Liver (tissue), 9 donors: ENCODE measurements around the gene MED19. TPM values are rescaled to one million over a fixed set of nuclear protein-coding genes. Genes with fewer than 3 reads are reported as not detected.

Experiments used
- DNase-seq: peaks from one replicate; pipeline ENCODE4 v3.0.0-alpha.2; 2017; ENCODE audit warnings: low spot score
- H3K27ac ChIP-seq, 2 donors: one replicate each; pipeline ENCODE4 v1.7.0; 2013; ENCODE audit warnings: inconsistent platforms in 2 of 2, low read length in 2 of 2, control low read depth in 1 of 2, low read depth in 1 of 2, mild to moderate bottlenecking in 1 of 2
- H3K27me3 ChIP-seq, 4 donors: one replicate each; pipeline versions ENCODE4 v1.6.1 to v1.7.0; 2013; ENCODE audit warnings: low read length in 3 of 4, inconsistent platforms in 1 of 4, mild to moderate bottlenecking in 1 of 4, moderate library complexity in 1 of 4; ENCODE audit not compliant: control insufficient read depth in 4 of 4, insufficient read depth in 4 of 4
- H3K36me3 ChIP-seq, 4 donors: one replicate each; pipeline versions ENCODE4 v1.6.1 to v1.7.0; 2013; ENCODE audit warnings: low read length in 3 of 4, mild to moderate bottlenecking in 3 of 4, low read depth in 1 of 4, moderate library complexity in 1 of 4; ENCODE audit not compliant: control insufficient read depth in 4 of 4, insufficient read depth in 3 of 4
- H3K4me1 ChIP-seq, 4 donors: one replicate each; pipeline versions ENCODE4 v1.6.1 to v1.7.0; 2013; ENCODE audit warnings: low read length in 3 of 4, mild to moderate bottlenecking in 3 of 4, moderate library complexity in 1 of 4; ENCODE audit not compliant: control insufficient read depth in 4 of 4, insufficient read depth in 4 of 4
- H3K4me3 ChIP-seq, 3 donors: one replicate each; pipeline versions ENCODE4 v1.6.1 to v1.7.0; 2013; ENCODE audit warnings: low read length in 3 of 3, control low read depth in 1 of 3, low read depth in 1 of 3, mild to moderate bottlenecking in 1 of 3
- H3K9ac ChIP-seq, 2 donors: one replicate each; pipeline ENCODE4 v1.7.0; 2013; ENCODE audit warnings: low read length in 2 of 2, mild to moderate bottlenecking in 2 of 2, moderate library complexity in 2 of 2, control low read depth in 1 of 2, low read depth in 1 of 2
- H3K9me3 ChIP-seq, 4 donors: one replicate each; pipeline versions ENCODE4 v1.6.1 to v1.7.0; 2013; ENCODE audit warnings: low read length in 3 of 4; ENCODE audit not compliant: control insufficient read depth in 4 of 4
- EGR1 ChIP-seq, 2 donors: IDR thresholded peaks; 2 replicates each; pipeline ENCODE4 v1.6.1; 2016 to 2018; ENCODE audit warnings: antibody characterized with exemption in 2 of 2, low read depth in 2 of 2
- FOXA1 ChIP-seq: IDR thresholded peaks from 2 replicates; pipeline ENCODE4 v1.6.1; 2016; ENCODE audit warnings: antibody characterized with exemption
- FOXA2 ChIP-seq: IDR thresholded peaks from 2 replicates; pipeline ENCODE4 v1.6.1; 2016; ENCODE audit warnings: antibody characterized with exemption
- GABPA ChIP-seq, 2 donors: IDR thresholded peaks in 1 of 2; conservative IDR thresholded peaks in 1 of 2; 2 replicates each; pipeline ENCODE4 v1.6.1; 2016; ENCODE audit warnings: antibody characterized with exemption in 2 of 2, mild to moderate bottlenecking in 1 of 2, moderate library complexity in 1 of 2
- HNF4A ChIP-seq, 2 donors: conservative IDR thresholded peaks; 2 replicates each; pipeline ENCODE4 v1.6.1; 2016; ENCODE audit warnings: antibody characterized with exemption in 2 of 2, mild to moderate bottlenecking in 2 of 2
- HNF4G ChIP-seq: IDR thresholded peaks from 2 replicates; pipeline ENCODE4 v1.6.1; 2016; ENCODE audit warnings: antibody characterized with exemption
- JUND ChIP-seq, 2 donors: IDR thresholded peaks; 2 replicates each; pipeline ENCODE4 v1.6.1; 2016; ENCODE audit warnings: antibody characterized with exemption in 2 of 2
- NR2F2 ChIP-seq: IDR thresholded peaks from 2 replicates; pipeline ENCODE4 v1.6.1; 2016; ENCODE audit warnings: antibody characterized with exemption
- RAD21 ChIP-seq, 2 donors: IDR thresholded peaks; 2 replicates each; pipeline ENCODE4 v1.6.1; 2016; ENCODE audit warnings: antibody characterized with exemption in 2 of 2, mild to moderate bottlenecking in 2 of 2
- RXRA ChIP-seq, 2 donors: IDR thresholded peaks; 2 replicates each; pipeline ENCODE4 v1.6.1; 2017 to 2018; ENCODE audit warnings: antibody characterized with exemption in 2 of 2, mild to moderate bottlenecking in 1 of 2
- TAF1 ChIP-seq: conservative IDR thresholded peaks from 2 replicates; pipeline ENCODE4 v1.6.1; 2016; ENCODE audit warnings: antibody characterized with exemption, mild to moderate bottlenecking
- YY1 ChIP-seq: IDR thresholded peaks from 2 replicates; pipeline ENCODE4 v1.6.1; 2016; ENCODE audit warnings: antibody characterized with exemption, mild to moderate bottlenecking
- WGBS: extraction: QIAGEN DNeasy Blood & Tissue Kit; methylation state at CpG from one replicate; pipeline ENCODE4 v1.1.7; 2013; 5-methylcytosine and 5-hydroxymethylcytosine counted together
- polyA plus RNA-seq, 2 donors: library from polyadenylated mRNA; stranded (reverse) in 1 of 2; unstranded in 1 of 2; fragments of 200-250 nt in 1 of 2; fragments of >200 nt in 1 of 2; fragmentation: Nextera tagmentation in 1 of 2; extraction: Ambion mirVana in 1 of 2; gene quantifications; one replicate each; pipeline versions ENCODE4 v1.2.1 to v1.2.3, GENCODE V29; 2013 to 2015
- total RNA-seq, 2 donors: library from RNA; depleted of rRNA; stranded (reverse); fragments of >200 nt; gene quantifications; one replicate each; pipeline ENCODE4 v1.2.3, GENCODE V29; 2014
- TF ChIP-seq, protein P1 (sequence below): IDR thresholded peaks from 2 replicates; pipeline ENCODE4 v1.6.1; 2016; ENCODE audit warnings: antibody characterized with exemption, mild to moderate bottlenecking
- TF ChIP-seq, protein P2 (sequence below): fragments of 150-350 bp; IDR thresholded peaks from 2 replicates; pipeline ENCODE4 v1.5.1; 2017; ENCODE audit warnings: improper control_type of control experiment, low read depth, low read length; ENCODE audit not compliant: missing input control
- TF ChIP-seq, protein P3 (sequence below): IDR thresholded peaks from 2 replicates; pipeline ENCODE4 v1.6.1; 2016; ENCODE audit warnings: antibody characterized with exemption
- TF ChIP-seq, protein P4 (sequence below): IDR thresholded peaks from 2 replicates; pipeline ENCODE4 v1.6.1; 2016; ENCODE audit warnings: antibody characterized with exemption
- TF ChIP-seq, protein P5 (sequence below): IDR thresholded peaks from 2 replicates; pipeline ENCODE4 v1.6.1; 2016; ENCODE audit warnings: antibody characterized with exemption
- donor health status: healthy.
- donor health status: healthy.
- donor health status: healthy.
- donor health status: healthy.
- donor health status: healthy.

Gene MED19
- total and polyA plus RNA-seq, 4 donors: 4.4 to 11.3 (median 6.5) TPM

DNA sequence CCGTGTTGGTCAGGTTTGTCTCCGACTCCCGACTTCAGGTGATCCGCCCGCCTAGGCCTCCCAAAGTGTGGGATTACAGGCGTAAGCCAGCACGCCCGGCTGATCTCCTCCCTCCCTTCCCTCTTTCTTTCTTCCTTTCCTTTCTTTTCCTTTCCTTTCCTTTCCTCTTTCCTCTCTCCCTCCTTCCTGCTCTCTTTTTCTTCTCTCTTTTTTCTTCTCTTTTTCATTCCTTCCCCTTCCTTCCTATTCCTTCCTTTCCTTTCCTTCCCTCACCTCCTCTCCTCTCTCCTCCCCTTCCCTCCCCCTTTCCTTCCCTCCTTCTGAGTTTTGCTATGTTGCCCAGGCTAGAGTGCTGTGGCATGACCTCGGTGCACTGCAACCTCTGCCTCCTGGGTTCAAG is 48.0 kb downstream of the MED19 start:
- peaks cover 0 to 14% (median 11%) of the 10 kb centered on the region in 4 donors for H3K4me1 ChIP-seq

DNA sequence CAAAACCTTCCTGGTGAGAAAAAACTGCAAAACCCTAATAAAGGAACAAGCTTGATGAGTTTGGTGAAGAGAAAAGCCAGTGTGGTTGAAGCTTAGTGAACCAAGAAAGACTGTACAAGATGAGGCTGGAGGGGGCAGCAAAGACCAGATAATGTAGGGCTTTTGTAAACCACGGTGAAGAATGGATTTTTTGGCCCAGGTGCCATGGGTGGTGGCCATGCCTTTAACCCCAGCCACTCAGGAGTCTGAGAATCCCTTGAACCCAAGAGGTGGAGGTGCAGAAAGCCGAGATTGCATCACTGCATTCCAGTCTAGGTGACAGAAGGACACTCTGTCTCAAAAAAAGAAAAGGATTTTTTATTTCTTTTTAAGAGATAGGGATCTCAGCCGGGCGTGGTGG is 49.1 kb downstream of the MED19 start:
- 71% methylated on average over 4 of the region's 4 CpGs for WGBS
- Histone ChIP-seq H3K27ac (no peak overlapping the region), H3K9me3 (no peaks in the 10 kb centered on the region), H3K27me3 (no peaks in the 10 kb centered on the region), H3K4me1 (peaks cover 3 to 22% (median 15%) of the 10 kb centered on the region in 4 donors), H3K9ac (no peak overlapping the region), H3K4me3 (no peak overlapping the region), H3K36me3 (peaks cover 9 to 25% (median 16%) of the 10 kb centered on the region in 4 donors)
- no peak for DNase-seq
- no peak for TF ChIP-seq JUND (IDR thresholded peaks at IDR 0.05)
- peak; percentile 39 to 58 for TF ChIP-seq RAD21 (IDR thresholded peaks at IDR 0.05)

More for the DNA sequence above, 48.0 kb downstream of the MED19 start:
- Histone ChIP-seq H3K27ac (no peak overlapping the region), H3K4me3 (no peak overlapping the region), H3K9ac (no peak overlapping the region), H3K9me3 (no peaks in the 10 kb centered on the region), H3K36me3 (peaks cover 9 to 25% (median 16%) of the 10 kb centered on the region in 4 donors), H3K27me3 (no peaks in the 10 kb centered on the region)
- WGBS: 83% methylated on average over 9 of the region's 9 CpGs
- TF ChIP-seq HNF4G (no peak), JUND (IDR thresholded peaks at IDR 0.05) (no peak), GABPA (IDR thresholded peaks at IDR 0.05 in 1 of 2, conservative IDR thresholded peaks at IDR 0.05 in 1 of 2) (no peak), HNF4A (conservative IDR thresholded peaks at IDR 0.05) (no peak), RAD21 (IDR thresholded peaks at IDR 0.05) (no peak), EGR1 (IDR thresholded peaks at IDR 0.05; ENCODE audit: low read depth in 2 of 2) (no peak), YY1 (no peak)
- TF ChIP-seq, protein P1, sequence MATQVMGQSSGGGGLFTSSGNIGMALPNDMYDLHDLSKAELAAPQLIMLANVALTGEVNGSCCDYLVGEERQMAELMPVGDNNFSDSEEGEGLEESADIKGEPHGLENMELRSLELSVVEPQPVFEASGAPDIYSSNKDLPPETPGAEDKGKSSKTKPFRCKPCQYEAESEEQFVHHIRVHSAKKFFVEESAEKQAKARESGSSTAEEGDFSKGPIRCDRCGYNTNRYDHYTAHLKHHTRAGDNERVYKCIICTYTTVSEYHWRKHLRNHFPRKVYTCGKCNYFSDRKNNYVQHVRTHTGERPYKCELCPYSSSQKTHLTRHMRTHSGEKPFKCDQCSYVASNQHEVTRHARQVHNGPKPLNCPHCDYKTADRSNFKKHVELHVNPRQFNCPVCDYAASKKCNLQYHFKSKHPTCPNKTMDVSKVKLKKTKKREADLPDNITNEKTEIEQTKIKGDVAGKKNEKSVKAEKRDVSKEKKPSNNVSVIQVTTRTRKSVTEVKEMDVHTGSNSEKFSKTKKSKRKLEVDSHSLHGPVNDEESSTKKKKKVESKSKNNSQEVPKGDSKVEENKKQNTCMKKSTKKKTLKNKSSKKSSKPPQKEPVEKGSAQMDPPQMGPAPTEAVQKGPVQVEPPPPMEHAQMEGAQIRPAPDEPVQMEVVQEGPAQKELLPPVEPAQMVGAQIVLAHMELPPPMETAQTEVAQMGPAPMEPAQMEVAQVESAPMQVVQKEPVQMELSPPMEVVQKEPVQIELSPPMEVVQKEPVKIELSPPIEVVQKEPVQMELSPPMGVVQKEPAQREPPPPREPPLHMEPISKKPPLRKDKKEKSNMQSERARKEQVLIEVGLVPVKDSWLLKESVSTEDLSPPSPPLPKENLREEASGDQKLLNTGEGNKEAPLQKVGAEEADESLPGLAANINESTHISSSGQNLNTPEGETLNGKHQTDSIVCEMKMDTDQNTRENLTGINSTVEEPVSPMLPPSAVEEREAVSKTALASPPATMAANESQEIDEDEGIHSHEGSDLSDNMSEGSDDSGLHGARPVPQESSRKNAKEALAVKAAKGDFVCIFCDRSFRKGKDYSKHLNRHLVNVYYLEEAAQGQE: no peak
- TF ChIP-seq, protein P2, sequence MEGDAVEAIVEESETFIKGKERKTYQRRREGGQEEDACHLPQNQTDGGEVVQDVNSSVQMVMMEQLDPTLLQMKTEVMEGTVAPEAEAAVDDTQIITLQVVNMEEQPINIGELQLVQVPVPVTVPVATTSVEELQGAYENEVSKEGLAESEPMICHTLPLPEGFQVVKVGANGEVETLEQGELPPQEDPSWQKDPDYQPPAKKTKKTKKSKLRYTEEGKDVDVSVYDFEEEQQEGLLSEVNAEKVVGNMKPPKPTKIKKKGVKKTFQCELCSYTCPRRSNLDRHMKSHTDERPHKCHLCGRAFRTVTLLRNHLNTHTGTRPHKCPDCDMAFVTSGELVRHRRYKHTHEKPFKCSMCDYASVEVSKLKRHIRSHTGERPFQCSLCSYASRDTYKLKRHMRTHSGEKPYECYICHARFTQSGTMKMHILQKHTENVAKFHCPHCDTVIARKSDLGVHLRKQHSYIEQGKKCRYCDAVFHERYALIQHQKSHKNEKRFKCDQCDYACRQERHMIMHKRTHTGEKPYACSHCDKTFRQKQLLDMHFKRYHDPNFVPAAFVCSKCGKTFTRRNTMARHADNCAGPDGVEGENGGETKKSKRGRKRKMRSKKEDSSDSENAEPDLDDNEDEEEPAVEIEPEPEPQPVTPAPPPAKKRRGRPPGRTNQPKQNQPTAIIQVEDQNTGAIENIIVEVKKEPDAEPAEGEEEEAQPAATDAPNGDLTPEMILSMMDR: no peak
- TF ChIP-seq, protein P3, sequence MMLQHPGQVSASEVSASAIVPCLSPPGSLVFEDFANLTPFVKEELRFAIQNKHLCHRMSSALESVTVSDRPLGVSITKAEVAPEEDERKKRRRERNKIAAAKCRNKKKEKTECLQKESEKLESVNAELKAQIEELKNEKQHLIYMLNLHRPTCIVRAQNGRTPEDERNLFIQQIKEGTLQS: no peak
- DNase-seq: no peak

DNA sequence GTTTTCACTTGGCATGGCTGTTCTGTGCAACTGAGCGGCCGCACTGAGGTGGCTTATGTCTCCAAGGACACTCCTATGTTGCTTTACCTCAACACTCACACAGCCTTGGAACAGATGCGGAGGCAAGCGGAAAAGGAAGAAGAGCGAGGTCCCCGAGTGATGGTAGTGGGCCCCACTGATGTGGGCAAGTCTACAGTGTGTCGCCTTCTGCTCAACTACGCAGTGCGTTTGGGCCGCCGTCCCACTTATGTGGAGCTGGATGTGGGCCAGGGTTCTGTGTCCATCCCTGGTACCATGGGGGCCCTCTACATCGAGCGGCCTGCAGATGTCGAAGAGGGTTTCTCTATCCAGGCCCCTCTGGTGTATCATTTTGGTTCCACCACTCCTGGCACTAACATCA is 52.3 kb downstream of the MED19 start:
- Histone ChIP-seq H3K27ac (no peak overlapping the region), H3K9ac (no peak overlapping the region), H3K9me3 (no peaks in the 10 kb centered on the region), H3K36me3 (peaks cover 9 to 25% (median 16%) of the 10 kb centered on the region in 4 donors), H3K4me3 (no peak overlapping the region), H3K27me3 (no peaks in the 10 kb centered on the region), H3K4me1 (peaks cover 3 to 17% (median 8%) of the 10 kb centered on the region in 4 donors)
- 93% methylated on average over 14 of the region's 14 CpGs for WGBS
- DNase-seq: no peak
- TF ChIP-seq GABPA (IDR thresholded peaks at IDR 0.05 in 1 of 2, conservative IDR thresholded peaks at IDR 0.05 in 1 of 2) (no peak), TAF1 (no peak), FOXA1 (no peak), NR2F2 (no peak), EGR1 (IDR thresholded peaks at IDR 0.05; ENCODE audit: low read depth in 2 of 2) (no peak), FOXA2 (no peak), RAD21 (IDR thresholded peaks at IDR 0.05) (no peak), HNF4G (no peak), RXRA (IDR thresholded peaks at IDR 0.05) (no peak)
- TF ChIP-seq, protein P4, sequence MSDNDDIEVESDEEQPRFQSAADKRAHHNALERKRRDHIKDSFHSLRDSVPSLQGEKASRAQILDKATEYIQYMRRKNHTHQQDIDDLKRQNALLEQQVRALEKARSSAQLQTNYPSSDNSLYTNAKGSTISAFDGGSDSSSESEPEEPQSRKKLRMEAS: no peak
- TF ChIP-seq, protein P3: no peak
- TF ChIP-seq, protein P5, sequence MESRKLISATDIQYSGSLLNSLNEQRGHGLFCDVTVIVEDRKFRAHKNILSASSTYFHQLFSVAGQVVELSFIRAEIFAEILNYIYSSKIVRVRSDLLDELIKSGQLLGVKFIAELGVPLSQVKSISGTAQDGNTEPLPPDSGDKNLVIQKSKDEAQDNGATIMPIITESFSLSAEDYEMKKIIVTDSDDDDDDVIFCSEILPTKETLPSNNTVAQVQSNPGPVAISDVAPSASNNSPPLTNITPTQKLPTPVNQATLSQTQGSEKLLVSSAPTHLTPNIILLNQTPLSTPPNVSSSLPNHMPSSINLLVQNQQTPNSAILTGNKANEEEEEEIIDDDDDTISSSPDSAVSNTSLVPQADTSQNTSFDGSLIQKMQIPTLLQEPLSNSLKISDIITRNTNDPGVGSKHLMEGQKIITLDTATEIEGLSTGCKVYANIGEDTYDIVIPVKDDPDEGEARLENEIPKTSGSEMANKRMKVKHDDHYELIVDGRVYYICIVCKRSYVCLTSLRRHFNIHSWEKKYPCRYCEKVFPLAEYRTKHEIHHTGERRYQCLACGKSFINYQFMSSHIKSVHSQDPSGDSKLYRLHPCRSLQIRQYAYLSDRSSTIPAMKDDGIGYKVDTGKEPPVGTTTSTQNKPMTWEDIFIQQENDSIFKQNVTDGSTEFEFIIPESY: no peak
- TF ChIP-seq, protein P2: no peak
